Endothelial cell of umbilical vein (primary cell): ENCODE data around the gene HOXD4. TPM values are rescaled to one million over a fixed set of nuclear protein-coding genes. Genes with fewer than 3 reads are reported as not detected.

Experiments
- BruUV-seq: library from RNA; stranded (reverse); fragments of 400-500 nt; replicated peaks from 2 replicates; lab custom pipeline; 2021; lab: Mats Ljungman, UMichigan
- CTCF ChIA-PET: fragments of 300-600, 350-600 bp; sonication (Branson Sonifier 250); formaldehyde crosslinking; loops from one replicate; lab custom pipeline; 2021; ENCODE audit warnings: antibody characterized with exemption, inconsistent platforms; lab: Charles Lee
- POLR2A ChIA-PET: fragments of 300-600, 350-600 bp; sonication (Branson Sonifier 250); formaldehyde crosslinking; loops from one replicate; lab custom pipeline; 2021; ENCODE audit warnings: antibody characterized with exemption, inconsistent platforms; lab: Charles Lee
- DNase-seq: peaks from one replicate; pipeline ENCODE4 v3.0.0-alpha.2; 2011; ENCODE audit warnings: low read depth, low spot score
- FAIRE-seq: peaks from 2 replicates; lab custom pipeline; 2011; peaks lifted over from hg19 to GRCh38; lab: Jason Lieb, UNC
- H2AFZ ChIP-seq: 2 replicates; pipeline ENCODE4 v1.6.0; 2012; ENCODE audit warnings: low read depth, low read length, control low read depth, inconsistent platforms
- H3K27ac ChIP-seq: 2 replicates; pipeline ENCODE4 v1.5.1; 2011; ENCODE audit warnings: low read depth, mild to moderate bottlenecking, control low read depth, low read length, moderate library complexity; ENCODE audit not compliant: insufficient read depth
- H3K27me3 ChIP-seq, 2 experiments: 2 replicates each; pipeline versions ENCODE4 v1.6.0 to v1.6.1; 2011; ENCODE audit warnings: low read length in 2 of 2, mixed read lengths in 1 of 2; ENCODE audit not compliant: control insufficient read depth in 2 of 2, insufficient read depth in 2 of 2
- H3K36me3 ChIP-seq, 2 experiments: 2 replicates in 1 of 2; 3 replicates in 1 of 2; pipeline ENCODE4 v1.5.1; 2011; ENCODE audit warnings: low read length in 2 of 2, mild to moderate bottlenecking in 1 of 2, moderate library complexity in 1 of 2; ENCODE audit not compliant: control insufficient read depth in 2 of 2, insufficient read depth in 2 of 2; ENCODE audit errors: extremely low read depth in 1 of 2
- H3K4me1 ChIP-seq: 3 replicates; pipeline ENCODE4 v1.5.1; 2011; ENCODE audit warnings: mild to moderate bottlenecking, low read length; ENCODE audit not compliant: control insufficient read depth, insufficient read depth; ENCODE audit errors: extremely low read depth
- H3K4me2 ChIP-seq: 2 replicates; pipeline ENCODE4 v1.6.1; 2011; ENCODE audit warnings: low read length, control low read depth, mixed read lengths; ENCODE audit not compliant: insufficient read depth
- H3K4me3 ChIP-seq, 3 experiments: fragments of 200-600 bp in 1 of 3; sonication (generic), shearing (Covaris generic) in 1 of 3; replicated peaks in 1 of 3; 2 replicates each; pipeline ENCODE4 v1.5.1; 2011 to 2016; ENCODE audit warnings: control low read depth in 3 of 3, low read length in 3 of 3, mild to moderate bottlenecking in 2 of 3, inconsistent platforms in 1 of 3, low read depth in 1 of 3, moderate library complexity in 1 of 3; ENCODE audit not compliant: insufficient read depth in 1 of 3
- H3K79me2 ChIP-seq: 2 replicates; pipeline ENCODE4 v1.6.0; 2012; ENCODE audit warnings: low read length, inconsistent platforms; ENCODE audit not compliant: control insufficient read depth, insufficient read depth
- H3K9ac ChIP-seq: replicated peaks from 2 replicates; pipeline ENCODE3; 2011; ENCODE audit warnings: low read length, control low read depth; ENCODE audit not compliant: insufficient read depth; ENCODE audit errors: extremely low read depth
- H3K9me1 ChIP-seq: replicated peaks from 3 replicates; pipeline ENCODE4 v1.6.0; 2011; ENCODE audit warnings: mild to moderate bottlenecking, low read length; ENCODE audit not compliant: control insufficient read depth, insufficient read depth; ENCODE audit errors: extremely low read depth
- H3K9me3 ChIP-seq: replicated peaks from 2 replicates; pipeline ENCODE4 v1.5.1; 2012; ENCODE audit warnings: low read length, inconsistent platforms; ENCODE audit not compliant: control insufficient read depth, insufficient read depth
- H4K20me1 ChIP-seq: replicated peaks from 2 replicates; pipeline ENCODE3; 2011; ENCODE audit warnings: mild to moderate bottlenecking, low read length; ENCODE audit not compliant: control insufficient read depth, insufficient read depth; ENCODE audit errors: extremely low read depth
- EZH2 ChIP-seq: IDR thresholded peaks from 2 replicates; pipeline ENCODE4 v1.6.1; 2012; ENCODE audit warnings: borderline replicate concordance, low read depth, mild to moderate bottlenecking, moderate library complexity, low read length, inconsistent platforms; ENCODE audit not compliant: severe bottlenecking
- FOS ChIP-seq: IDR thresholded peaks from 2 replicates; pipeline ENCODE4 v1.6.1; 2011; ENCODE audit warnings: mild to moderate bottlenecking, low read length, moderate library complexity, borderline replicate concordance; ENCODE audit not compliant: insufficient read depth
- GATA2 ChIP-seq: IDR thresholded peaks from 2 replicates; pipeline ENCODE4 v1.7.0; 2011; ENCODE audit warnings: low read depth, mild to moderate bottlenecking, moderate library complexity, mixed read lengths, low read length; ENCODE audit not compliant: insufficient read length, insufficient read depth
- JUN ChIP-seq: IDR thresholded peaks from 2 replicates; pipeline ENCODE4 v1.6.1; 2011; ENCODE audit warnings: borderline replicate concordance, low read depth; ENCODE audit not compliant: insufficient read length, insufficient read depth
- MYC ChIP-seq: IDR thresholded peaks from one replicate; pipeline ENCODE4 v1.6.1; 2011; ENCODE audit warnings: mild to moderate bottlenecking, low read depth, low read length
- POLR2A ChIP-seq: IDR thresholded peaks from 2 replicates; pipeline ENCODE4 v1.6.1; 2012; ENCODE audit warnings: low read depth, mild to moderate bottlenecking, control low read depth, low read length
- POLR2AphosphoS5 ChIP-seq: IDR thresholded peaks from 2 replicates; pipeline ENCODE4 v1.6.1; 2012; ENCODE audit warnings: low read depth, mild to moderate bottlenecking, control low read depth, low read length, moderate library complexity; ENCODE audit not compliant: insufficient read depth
- dilution Hi-C: fragments of 300-500 bp; cut with MboI; formaldehyde crosslinking; loops from one replicate; pipeline ENCODE4 v1.15.0; 2019; ENCODE audit warnings: low sequenced_read_pairs; ENCODE audit not compliant: extremely low pct_ligation_motif_present
- intact Hi-C: fragments of 100-400 bp; cut with micrococcal nuclease; formaldehyde crosslinking; loops from one replicate; pipeline ENCODE4 v1.10.0; 2022
- polyA plus RNA-seq, 4 experiments: library from polyadenylated mRNA; depleted of rRNA in 3 of 4; stranded (reverse) in 3 of 4; unstranded in 1 of 4; fragments of >200 nt; gene quantifications; 2 replicates each; pipeline versions ENCODE4 v1.2.1 to v1.2.3, GENCODE V29; 2011 to 2012; ENCODE audit warnings: missing spikeins in 1 of 4
- total RNA-seq: library from RNA; stranded (reverse); gene quantifications from 2 replicates; pipeline ENCODE4 v1.2.3, GENCODE V29; 2021
- TF ChIP-seq, protein P1 (sequence below), 2 donors: IDR thresholded peaks; 1 replicate in 1 of 2; 2 replicates in 1 of 2; pipeline ENCODE4 v1.5.1; 2011; ENCODE audit warnings: low read length in 2 of 2, mild to moderate bottlenecking in 2 of 2, moderate library complexity in 2 of 2, control low read depth in 1 of 2, inconsistent platforms in 1 of 2, low read depth in 1 of 2; ENCODE audit not compliant: insufficient read depth in 1 of 2; ENCODE audit errors: extremely low read depth in 1 of 2
- TF ChIP-seq, protein P2 (sequence below): IDR thresholded peaks from 2 replicates; pipeline ENCODE4 v1.6.1; 2011; ENCODE audit not compliant: insufficient read depth, insufficient read length

The HOXD4 gene
- total and polyA plus RNA-seq, 2 donors (not counting 3 experiments of a cell fraction or from before 2014, with no cell fraction given) = 7.6 to 13.7 TPM

DNA sequence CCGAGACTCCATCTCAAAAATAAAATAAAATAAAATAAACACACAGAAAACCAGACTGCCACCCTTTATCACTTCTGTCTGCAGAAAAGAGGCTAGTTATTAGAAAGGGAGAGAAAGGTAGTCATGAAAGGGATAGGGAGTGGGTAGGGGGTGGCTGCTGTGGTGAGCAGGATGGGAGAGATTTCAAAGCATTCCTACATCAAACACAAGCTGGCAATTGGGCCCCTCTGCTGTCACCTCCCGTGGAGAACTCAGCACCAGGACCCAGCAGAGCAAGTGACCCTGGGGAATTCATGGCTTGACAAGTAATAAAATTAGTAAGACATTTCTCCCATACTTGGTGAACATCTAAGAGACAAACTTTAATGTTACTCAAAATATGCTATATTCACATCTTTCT is 33.4 kb downstream of the HOXD4 start:
- Histone ChIP-seq H3K27ac (no peak overlapping the region), H3K27me3 (no peaks in the 10 kb centered on the region), H3K36me3 (no peaks in the 10 kb centered on the region), H3K9me1 (no peaks in the 10 kb centered on the region), H3K4me2 (no peak overlapping the region), H3K79me2 (peaks cover 4% of the 10 kb centered on the region), H3K4me1 (peaks cover 17% of the 10 kb centered on the region), H3K4me3 (no peak overlapping the region), H3K9ac (no peak overlapping the region), H3K9me3 (no peaks in the 10 kb centered on the region), H2AFZ (no peak overlapping the region), H4K20me1 (no peaks in the 10 kb centered on the region)
- no peak for FAIRE-seq
- POLR2A ChIA-PET = no interaction called here
- TF ChIP-seq FOS (no peak), JUN (no peak), GATA2 (no peak), MYC (no peak), POLR2A (no peak), EZH2 (no peak), POLR2AphosphoS5 (no peak)
- TF ChIP-seq, protein P1, sequence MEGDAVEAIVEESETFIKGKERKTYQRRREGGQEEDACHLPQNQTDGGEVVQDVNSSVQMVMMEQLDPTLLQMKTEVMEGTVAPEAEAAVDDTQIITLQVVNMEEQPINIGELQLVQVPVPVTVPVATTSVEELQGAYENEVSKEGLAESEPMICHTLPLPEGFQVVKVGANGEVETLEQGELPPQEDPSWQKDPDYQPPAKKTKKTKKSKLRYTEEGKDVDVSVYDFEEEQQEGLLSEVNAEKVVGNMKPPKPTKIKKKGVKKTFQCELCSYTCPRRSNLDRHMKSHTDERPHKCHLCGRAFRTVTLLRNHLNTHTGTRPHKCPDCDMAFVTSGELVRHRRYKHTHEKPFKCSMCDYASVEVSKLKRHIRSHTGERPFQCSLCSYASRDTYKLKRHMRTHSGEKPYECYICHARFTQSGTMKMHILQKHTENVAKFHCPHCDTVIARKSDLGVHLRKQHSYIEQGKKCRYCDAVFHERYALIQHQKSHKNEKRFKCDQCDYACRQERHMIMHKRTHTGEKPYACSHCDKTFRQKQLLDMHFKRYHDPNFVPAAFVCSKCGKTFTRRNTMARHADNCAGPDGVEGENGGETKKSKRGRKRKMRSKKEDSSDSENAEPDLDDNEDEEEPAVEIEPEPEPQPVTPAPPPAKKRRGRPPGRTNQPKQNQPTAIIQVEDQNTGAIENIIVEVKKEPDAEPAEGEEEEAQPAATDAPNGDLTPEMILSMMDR (IDR thresholded peaks at IDR 0.05; ENCODE audit: extremely low read depth in 1 of 2, insufficient read depth in 1 of 2, low read depth in 1 of 2, low read length in 2 of 2) = no peak
- TF ChIP-seq, protein P2, sequence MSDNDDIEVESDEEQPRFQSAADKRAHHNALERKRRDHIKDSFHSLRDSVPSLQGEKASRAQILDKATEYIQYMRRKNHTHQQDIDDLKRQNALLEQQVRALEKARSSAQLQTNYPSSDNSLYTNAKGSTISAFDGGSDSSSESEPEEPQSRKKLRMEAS = no peak
- no peak for DNase-seq
- CTCF ChIA-PET = interaction anchor here (1.1 to 6.6 kb wide), 3 partner anchors 10 to 370 kb away, joined by 3 to 59 read pairs (median 3); no protein-coding TSS in a partner anchor
- dilution Hi-C loops = no loop called here
- BruUV-seq = no TSS peak
- intact Hi-C loops = loop anchor here (5.0 kb wide), 2 partner anchors 98 to 468 kb away; no protein-coding TSS in a partner anchor
